Measurements from ENCODE around the gene DXO. TPM values are rescaled to one million over a fixed set of nuclear protein-coding genes. Genes with fewer than 3 reads are reported as not detected.
"Not testable (repeated sequence)": the region's sequence is repeated elsewhere in the genome, so short reads cannot be mapped to it uniquely, and the experiment has no call there.

DXO gene
- polyA plus RNA-seq, 4 donors, result 22.9 to 42.2 (median 32.9) TPM

GRCh38 chr6:31932137-31932536 lies 39.8 kb downstream of the DXO start:
- DNase-seq (ENCODE audit: low read depth in 4 of 4, low spot score in 2 of 4), result not testable (repeated sequence)

- DNase-seq (ENCODE audit: low read depth in 4 of 4, low spot score in 2 of 4), result no peak
Measured at GRCh38 chr6:31930962-31931361, 41.0 kb downstream of the DXO start.

GRCh38 chr6:31928672-31928939 lies 43.3 kb downstream of the DXO start:
- no peak for DNase-seq (ENCODE audit: low read depth in 4 of 4, low spot score in 2 of 4)

- no peak for DNase-seq (ENCODE audit: low read depth in 4 of 4, low spot score in 2 of 4)
Measured at GRCh38 chr6:31927863-31928671, 43.9 kb downstream of the DXO start.

GRCh38 chr6:31927242-31927862 lies 44.6 kb downstream of the DXO start, which contains the start of gene C2:
Gene C2, plus strand, starts transcription at chr6:31927717. Its CDS starts 36 bp downstream, at chr6:31927753.
- DNase-seq (ENCODE audit: low read depth in 4 of 4, low spot score in 2 of 4), result no peak

- no peak for DNase-seq (ENCODE audit: low read depth in 4 of 4, low spot score in 2 of 4)
Measured at GRCh38 chr6:31922942-31923341, 49.0 kb downstream of the DXO start.

- DNase-seq (ENCODE audit: low read depth in 4 of 4, low spot score in 2 of 4), result no peak
Measured at GRCh38 chr6:31920811-31921210, 51.1 kb downstream of the DXO start.

Other genes with a start within 250 kb of the DXO start
- gene MPIG6B, start 248.8 kb downstream of the DXO start, polyA plus RNA-seq (ENCODE audit: insufficient read length in 4 of 4), result 1 to 10 TPM in 3 of 4 donors, under 1 TPM in 1; 0.72 to 2.4 (median 1.5) TPM
- 100 to 1,000 TPM; 163 to 243 (median 200) TPM for gene DDAH2, start 242.8 kb downstream of the DXO start, polyA plus RNA-seq (ENCODE audit: insufficient read length in 4 of 4)
- gene CLIC1, start 235.6 kb downstream of the DXO start, polyA plus RNA-seq (ENCODE audit: insufficient read length in 4 of 4), result 100 to 1,000 TPM; 251 to 323 (median 297) TPM
- gene MSH5, start 232.1 kb downstream of the DXO start, polyA plus RNA-seq (ENCODE audit: insufficient read length in 4 of 4), result 10 to 100 TPM; 13.1 to 58.4 (median 30.9) TPM
- gene SAPCD1, start 209.5 kb downstream of the DXO start, polyA plus RNA-seq (ENCODE audit: insufficient read length in 4 of 4), result 10 to 100 TPM in 2 of 4 donors, 1 to 10 TPM in 2; 4.2 to 12.9 (median 7.3) TPM
- 10 to 100 TPM in 2 of 4 donors, 1 to 10 TPM in 2; 8.1 to 10.7 (median 9.6) TPM for gene VWA7, start 194.8 kb downstream of the DXO start, polyA plus RNA-seq (ENCODE audit: insufficient read length in 4 of 4)
- 10 to 100 TPM; 51.9 to 64.8 (median 55.2) TPM for gene VARS1, start 176.4 kb downstream of the DXO start, polyA plus RNA-seq (ENCODE audit: insufficient read length in 4 of 4)
- gene LSM2, start 165.2 kb downstream of the DXO start, polyA plus RNA-seq (ENCODE audit: insufficient read length in 4 of 4), result 10 to 100 TPM; 80.4 to 88.0 (median 84.9) TPM
- 1 to 10 TPM; 3.6 to 4.2 (median 3.8) TPM for gene HSPA1L, start 156.9 kb downstream of the DXO start, polyA plus RNA-seq (ENCODE audit: insufficient read length in 4 of 4)
- gene HSPA1A, start 156.6 kb downstream of the DXO start, polyA plus RNA-seq (ENCODE audit: insufficient read length in 4 of 4), result 100 to 1,000 TPM in 3 of 4 donors, 10 to 100 TPM in 1; 92.5 to 123 (median 116) TPM
- 100 to 1,000 TPM; 128 to 169 (median 155) TPM for gene HSPA1B, start 144.4 kb downstream of the DXO start, polyA plus RNA-seq (ENCODE audit: insufficient read length in 4 of 4)
- gene NEU1, start 109.3 kb downstream of the DXO start, polyA plus RNA-seq (ENCODE audit: insufficient read length in 4 of 4), result 10 to 100 TPM; 72.1 to 78.2 (median 75.1) TPM
- 10 to 100 TPM; 37.2 to 57.4 (median 46.1) TPM for gene SLC44A4, start 93.1 kb downstream of the DXO start, polyA plus RNA-seq (ENCODE audit: insufficient read length in 4 of 4)
- 100 to 1,000 TPM in 1 of 4 donors, 10 to 100 TPM in 3; 65.6 to 111 (median 86.8) TPM for gene EHMT2, start 74.4 kb downstream of the DXO start, polyA plus RNA-seq (ENCODE audit: insufficient read length in 4 of 4)
- 10 to 100 TPM; 22.4 to 35.3 (median 26.9) TPM for gene ZBTB12, start 70.1 kb downstream of the DXO start, polyA plus RNA-seq (ENCODE audit: insufficient read length in 4 of 4)
- gene C2, start 44.4 kb downstream of the DXO start, polyA plus RNA-seq (ENCODE audit: insufficient read length in 4 of 4), result 1 to 10 TPM; 3.1 to 4.1 (median 3.7) TPM
- 10 to 100 TPM in 1 of 4 donors, 1 to 10 TPM in 3; 6.5 to 22.2 (median 7.1) TPM for gene CFB, start 26.0 kb downstream of the DXO start, polyA plus RNA-seq (ENCODE audit: insufficient read length in 4 of 4)
- gene NELFE, start 13.2 kb downstream of the DXO start, polyA plus RNA-seq (ENCODE audit: insufficient read length in 4 of 4), result 100 to 1,000 TPM in 1 of 4 donors, 10 to 100 TPM in 3; 88.5 to 105 (median 91.7) TPM
- gene SKIC2, start 13.0 kb downstream of the DXO start, polyA plus RNA-seq (ENCODE audit: insufficient read length in 4 of 4), result 10 to 100 TPM; 36.4 to 56.9 (median 45.8) TPM
- 10 to 100 TPM; 11.9 to 24.1 (median 15.8) TPM for gene C4A, start 9.9 kb upstream of the DXO start, polyA plus RNA-seq (ENCODE audit: insufficient read length in 4 of 4)
- gene C4B, start 42.7 kb upstream of the DXO start, polyA plus RNA-seq (ENCODE audit: insufficient read length in 4 of 4), result 10 to 100 TPM; 10.7 to 24.8 (median 17.0) TPM
- 1 to 10 TPM in 2 of 4 donors, under 1 TPM in 2; 0.61 to 1.4 (median 1.1) TPM for gene CYP21A2, start 66.3 kb upstream of the DXO start, polyA plus RNA-seq (ENCODE audit: insufficient read length in 4 of 4)
- 1 to 10 TPM; 2.7 to 4.9 (median 4.9) TPM for gene TNXB, start 137.2 kb upstream of the DXO start, polyA plus RNA-seq (ENCODE audit: insufficient read length in 4 of 4)
- 100 to 1,000 TPM in 1 of 4 donors, 10 to 100 TPM in 3; 88.4 to 123 (median 95.4) TPM for gene ATF6B, start 156.1 kb upstream of the DXO start, polyA plus RNA-seq (ENCODE audit: insufficient read length in 4 of 4)
- 1 to 10 TPM; 6.3 to 9.6 (median 7.7) TPM for gene FKBPL, start 158.2 kb upstream of the DXO start, polyA plus RNA-seq (ENCODE audit: insufficient read length in 4 of 4)
- 1 to 10 TPM; 2.2 to 4.4 (median 3.1) TPM for gene PRRT1, start 179.8 kb upstream of the DXO start, polyA plus RNA-seq (ENCODE audit: insufficient read length in 4 of 4)
- gene PPT2, start 182.0 kb upstream of the DXO start, polyA plus RNA-seq (ENCODE audit: insufficient read length in 4 of 4), result 10 to 100 TPM; 27.9 to 50.9 (median 36.7) TPM
- gene EGFL8, start 192.5 kb upstream of the DXO start, polyA plus RNA-seq (ENCODE audit: insufficient read length in 4 of 4), result 10 to 100 TPM; 12.0 to 46.0 (median 32.2) TPM
- 100 to 1,000 TPM in 3 of 4 donors, 10 to 100 TPM in 1; 93.4 to 114 (median 104) TPM for gene AGPAT1, start 203.9 kb upstream of the DXO start, polyA plus RNA-seq (ENCODE audit: insufficient read length in 4 of 4)
- 100 to 1,000 TPM in 3 of 4 donors, 10 to 100 TPM in 1; 95.7 to 113 (median 106) TPM for gene RNF5, start 206.3 kb upstream of the DXO start, polyA plus RNA-seq (ENCODE audit: insufficient read length in 4 of 4)
- 10 to 100 TPM; 10.8 to 37.0 (median 20.3) TPM for gene AGER, start 212.1 kb upstream of the DXO start, polyA plus RNA-seq (ENCODE audit: insufficient read length in 4 of 4)
- gene PBX2, start 218.1 kb upstream of the DXO start, polyA plus RNA-seq (ENCODE audit: insufficient read length in 4 of 4), result 100 to 1,000 TPM; 150 to 221 (median 179) TPM
- gene GPSM3, start 220.5 kb upstream of the DXO start, polyA plus RNA-seq (ENCODE audit: insufficient read length in 4 of 4), result 10 to 100 TPM in 3 of 4 donors, 1 to 10 TPM in 1; 9.5 to 12.0 (median 11.3) TPM

Data from left renal cortex interstitium (tissue), 4 donors.